ENCODE measurements around the gene SIRT1.
"Not testable (repeated sequence)": the region's sequence is repeated elsewhere in the genome, so short reads cannot be mapped to it uniquely, and the experiment has no call there.

Gene SIRT1

DNA sequence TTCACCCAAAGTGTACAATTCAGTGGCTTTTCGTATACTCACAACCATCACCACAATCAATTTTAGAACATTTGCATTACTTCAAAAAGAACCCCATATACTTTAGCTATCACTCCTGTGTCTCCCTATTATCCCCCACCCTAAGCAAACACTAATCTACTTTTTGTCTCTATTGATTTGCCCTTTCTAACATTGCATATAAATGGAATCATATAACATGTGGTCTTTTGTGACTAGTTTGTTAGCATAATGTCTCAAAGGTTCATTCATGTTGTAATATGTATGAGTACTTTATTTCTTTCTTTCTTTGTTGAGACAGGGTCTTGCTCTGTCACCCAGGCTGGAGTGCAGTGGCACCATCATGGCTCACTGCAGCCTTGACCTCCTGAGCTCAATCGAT, 25.5 kb upstream of the SIRT1 start:
- peaks cover 16% of the 10 kb centered on the region for H3K4me1 ChIP-seq
- H3K4me3 ChIP-seq: no peak overlapping the region
- no peaks in the 10 kb centered on the region for H3K27me3 ChIP-seq (ENCODE audit: low read depth)
- in situ Hi-C loops (cut with MboI; ENCODE audit: low sequenced_read_pairs): loop anchor here (10.0 kb wide), 1 partner anchor 446 kb away; no protein-coding TSS in a partner anchor
- H3K36me3 ChIP-seq (replicated peaks): no peaks in the 10 kb centered on the region
- DNase-seq (ENCODE audit: low spot score in 2 of 2): peak; percentile 35 to 94
- no peaks in the 10 kb centered on the region for H3K9me3 ChIP-seq

DNA sequence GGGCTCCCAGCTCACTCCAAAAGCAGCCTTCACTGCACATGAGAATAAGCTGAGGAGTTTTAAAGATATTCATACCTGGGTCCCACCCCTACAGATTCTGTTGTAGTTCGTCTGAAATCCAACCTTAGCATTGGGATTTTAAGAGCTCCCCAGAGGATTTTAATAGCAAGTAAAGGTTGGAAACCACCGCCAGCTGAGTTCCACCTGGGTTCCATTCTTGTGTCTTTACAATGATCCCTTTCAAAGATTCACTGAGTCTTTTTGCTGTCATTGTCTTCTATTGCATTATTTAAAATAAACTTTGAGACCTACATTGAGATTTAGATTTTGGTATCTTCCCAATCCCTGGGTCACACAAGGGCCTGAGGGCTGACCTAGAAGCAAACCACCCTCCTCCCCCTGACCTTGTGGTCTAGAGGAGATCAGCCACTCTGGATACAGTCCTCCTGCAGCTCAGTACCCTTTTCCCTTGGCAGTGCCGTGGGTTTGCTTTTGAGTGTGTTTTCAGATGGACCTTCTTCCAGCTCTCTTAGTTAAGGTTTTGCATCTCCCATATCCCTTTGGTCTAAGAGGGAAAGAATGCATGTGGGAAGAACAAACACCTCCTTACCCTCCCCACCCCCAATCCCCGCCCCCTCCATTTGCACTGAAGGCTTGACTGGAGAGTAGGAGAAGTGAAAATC, 22.6 kb upstream of the SIRT1 start:
- in situ Hi-C loops (cut with MboI; ENCODE audit: low sequenced_read_pairs): no loop called here
- peaks cover 16% of the 10 kb centered on the region for H3K4me1 ChIP-seq
- no peaks in the 10 kb centered on the region for H3K36me3 ChIP-seq (replicated peaks)
- no peak overlapping the region for H3K4me3 ChIP-seq
- DNase-seq (ENCODE audit: low spot score in 2 of 2): peak; percentile 64 to 66
- H3K9me3 ChIP-seq: no peaks in the 10 kb centered on the region
- no peaks in the 10 kb centered on the region for H3K27me3 ChIP-seq (ENCODE audit: low read depth)

DNA sequence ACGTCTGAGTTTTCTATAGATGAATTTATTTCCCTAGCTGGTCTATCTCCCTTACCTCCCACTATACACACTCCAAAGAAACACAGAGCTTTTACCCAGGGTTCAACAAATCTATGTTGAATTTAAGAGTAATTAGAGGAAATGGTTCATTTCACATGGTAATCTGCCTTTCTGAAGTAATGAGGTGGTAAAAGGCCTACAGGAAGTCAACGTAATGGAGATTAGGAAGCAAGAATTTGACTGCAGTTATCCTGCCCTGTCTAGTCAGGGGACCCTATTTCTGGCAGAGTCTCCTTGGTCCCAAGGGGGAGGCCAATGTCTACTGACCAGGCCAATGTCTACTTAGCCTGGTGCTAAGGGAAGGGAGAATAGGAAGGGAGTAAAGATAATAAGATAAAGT, 21.4 kb upstream of the SIRT1 start:
- Histone ChIP-seq H3K4me1 (peaks cover 16% of the 10 kb centered on the region), H3K27me3 (ENCODE audit: low read depth) (no peaks in the 10 kb centered on the region), H3K9me3 (no peaks in the 10 kb centered on the region), H3K36me3 (replicated peaks) (no peaks in the 10 kb centered on the region), H3K4me3 (no peak overlapping the region)
- in situ Hi-C loops (cut with MboI; ENCODE audit: low sequenced_read_pairs): no loop called here
- no peak for DNase-seq (ENCODE audit: low spot score in 2 of 2)

DNA sequence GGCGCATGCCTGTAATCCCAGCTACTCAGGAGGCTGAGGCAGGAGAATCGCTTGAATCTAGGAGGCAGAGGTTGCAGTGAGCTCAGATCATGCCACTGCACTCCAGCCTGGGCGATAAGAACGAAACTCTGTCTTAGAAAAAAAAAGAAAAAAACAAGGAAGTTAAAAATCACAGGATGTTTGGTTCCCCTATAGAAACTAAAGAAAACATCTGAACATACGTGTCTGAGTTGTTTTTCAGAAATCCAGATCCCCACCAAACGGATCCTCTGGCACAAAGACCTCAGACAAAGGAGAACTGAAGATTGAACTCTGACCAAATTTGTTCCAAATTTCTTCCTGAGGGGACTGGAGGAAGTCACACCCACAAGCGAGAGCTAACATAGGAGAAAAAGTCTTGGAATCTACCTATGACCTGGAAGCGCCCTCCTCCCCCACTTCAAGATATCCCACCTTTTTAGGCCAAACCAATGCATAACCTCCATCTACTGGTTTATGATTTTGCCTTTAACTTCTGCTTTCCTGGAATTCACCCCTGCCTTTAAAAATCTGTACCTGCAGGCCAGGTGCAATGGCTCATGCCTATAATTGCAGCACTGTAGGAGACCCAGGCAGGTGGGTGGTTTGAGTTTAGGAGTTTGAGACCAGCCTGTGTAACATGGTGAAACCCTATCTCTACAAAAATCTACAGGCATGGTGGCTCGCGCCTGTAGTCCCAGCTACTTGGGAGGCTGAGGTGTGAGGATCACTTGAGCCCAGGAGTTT, 19.7 kb upstream of the SIRT1 start:
- DNase-seq (ENCODE audit: low spot score in 2 of 2): no peak
- H3K36me3 ChIP-seq (replicated peaks): no peaks in the 10 kb centered on the region
- in situ Hi-C loops (cut with MboI; ENCODE audit: low sequenced_read_pairs): no loop called here
- H3K4me1 ChIP-seq: peaks cover 12% of the 10 kb centered on the region
- no peak overlapping the region for H3K4me3 ChIP-seq
- no peaks in the 10 kb centered on the region for H3K9me3 ChIP-seq
- H3K27me3 ChIP-seq (ENCODE audit: low read depth): no peaks in the 10 kb centered on the region

DNA sequence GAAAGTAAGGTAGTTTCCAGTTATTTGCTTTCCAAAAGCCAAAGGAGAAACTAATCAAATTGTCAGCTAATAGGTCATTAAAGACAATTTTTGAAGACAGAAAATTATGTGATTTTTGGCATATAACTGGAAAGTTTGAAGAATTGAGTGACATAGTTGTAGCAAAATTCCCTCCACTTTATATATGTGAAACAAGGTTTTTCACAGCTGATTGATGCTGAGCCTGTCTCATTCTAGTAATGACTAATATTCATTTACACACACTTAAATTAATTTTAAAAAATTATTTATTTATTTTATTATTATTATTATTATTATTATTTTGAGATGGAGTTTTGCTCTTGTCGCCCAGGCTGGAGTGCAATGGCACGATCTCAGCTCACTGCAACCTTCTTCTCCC, 16.3 kb upstream of the SIRT1 start:
- Histone ChIP-seq H3K36me3 (replicated peaks) (no peaks in the 10 kb centered on the region), H3K9me3 (no peaks in the 10 kb centered on the region), H3K4me1 (no peaks in the 10 kb centered on the region), H3K4me3 (no peak overlapping the region), H3K27me3 (ENCODE audit: low read depth) (no peaks in the 10 kb centered on the region)
- no peak for DNase-seq (ENCODE audit: low spot score in 2 of 2)
- in situ Hi-C loops (cut with MboI; ENCODE audit: low sequenced_read_pairs): no loop called here

DNA sequence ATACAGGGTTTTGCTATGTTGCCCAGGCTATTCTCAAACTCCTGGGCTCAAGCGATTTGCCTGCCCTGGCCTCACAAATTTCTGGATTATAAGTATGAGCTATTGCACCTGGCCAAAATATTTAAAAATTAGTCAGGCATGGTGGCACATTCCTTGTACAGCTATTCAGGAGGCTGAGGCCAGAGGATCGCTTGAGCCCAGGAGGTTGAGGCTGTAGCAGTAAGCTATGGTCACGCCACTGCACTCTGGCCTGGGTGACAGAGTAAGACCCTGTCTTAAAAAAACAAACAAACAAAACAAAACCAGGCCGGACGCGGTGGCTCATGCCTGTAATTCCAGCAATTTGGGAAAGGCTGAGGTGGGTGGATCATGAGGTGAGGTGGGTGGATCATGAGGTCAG, 14.5 kb upstream of the SIRT1 start:
- H3K4me3 ChIP-seq: no peak overlapping the region
- H3K9me3 ChIP-seq: no peaks in the 10 kb centered on the region
- in situ Hi-C loops (cut with MboI; ENCODE audit: low sequenced_read_pairs): no loop called here
- H3K27me3 ChIP-seq (ENCODE audit: low read depth): no peaks in the 10 kb centered on the region
- DNase-seq (ENCODE audit: low spot score in 2 of 2): no peak
- no peaks in the 10 kb centered on the region for H3K36me3 ChIP-seq (replicated peaks)
- no peaks in the 10 kb centered on the region for H3K4me1 ChIP-seq

DNA sequence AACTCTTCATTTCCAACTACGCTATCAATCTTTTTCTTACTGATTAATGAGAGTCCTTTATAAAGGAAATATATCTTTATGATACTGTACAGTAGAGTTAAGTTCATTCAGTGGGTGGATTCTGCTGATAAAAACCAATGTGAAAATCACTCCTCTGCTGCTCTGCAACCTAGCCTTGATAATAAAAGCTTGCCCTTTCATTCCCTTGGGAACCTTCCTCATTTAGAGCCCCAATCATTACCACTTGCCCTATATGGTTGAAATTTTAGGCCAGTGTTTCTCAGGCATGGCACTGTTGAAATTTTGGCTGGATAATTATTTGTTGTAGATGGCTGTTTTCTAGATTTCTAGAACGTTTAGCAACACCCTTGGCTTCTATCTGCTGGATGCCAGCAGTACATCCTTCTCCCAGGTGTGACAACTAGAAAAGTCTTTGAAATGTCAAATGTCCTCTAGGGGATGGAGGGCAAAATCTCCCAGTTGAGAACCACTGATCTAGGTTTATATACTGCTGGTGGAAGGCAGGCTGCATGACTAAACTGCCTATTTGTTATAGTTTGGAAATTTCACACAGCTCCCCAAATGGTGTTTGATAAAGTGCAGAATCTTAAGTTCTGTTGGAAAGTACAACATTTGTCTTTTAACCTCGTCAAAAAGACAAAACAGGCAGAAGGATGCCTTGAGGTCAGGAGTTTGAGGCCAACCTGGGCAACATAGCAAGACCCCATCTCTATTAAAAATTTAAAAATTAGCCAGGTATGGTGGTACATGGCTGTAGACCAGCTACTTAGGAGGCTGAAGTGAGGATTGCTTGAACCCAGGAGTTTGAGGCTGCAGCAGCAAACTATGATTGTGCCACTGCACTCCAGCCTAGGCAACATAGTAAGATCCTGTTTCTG, 8.9 kb upstream of the SIRT1 start:
- in situ Hi-C loops (cut with MboI; ENCODE audit: low sequenced_read_pairs): no loop called here
- H3K9me3 ChIP-seq: no peaks in the 10 kb centered on the region

DNA sequence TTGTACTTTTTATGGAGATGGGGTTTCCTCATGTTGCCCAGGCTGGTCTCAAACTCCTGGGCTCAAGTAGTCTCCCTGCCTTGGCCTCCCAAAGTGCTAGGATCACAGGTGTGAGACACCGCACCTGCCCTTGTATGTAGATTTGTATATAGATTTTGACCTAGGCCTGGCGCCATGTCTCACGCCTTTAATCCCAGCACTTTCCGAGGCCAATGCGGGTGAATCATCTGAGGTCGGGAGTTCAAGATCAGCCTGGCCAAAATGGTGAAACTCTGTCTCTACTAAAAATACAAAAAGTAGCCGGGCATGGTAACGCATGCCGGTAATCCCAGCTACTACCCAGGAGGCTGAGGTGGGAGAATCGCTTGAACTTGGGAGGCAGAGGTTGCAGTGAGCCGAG, 7.0 kb upstream of the SIRT1 start:
- in situ Hi-C loops (cut with MboI; ENCODE audit: low sequenced_read_pairs); DNase-seq (ENCODE audit: low spot score in 2 of 2); H3K4me1 ChIP-seq; H3K9me3 ChIP-seq; H3K27me3 ChIP-seq (ENCODE audit: low read depth); H3K36me3 ChIP-seq (replicated peaks); H3K4me3 ChIP-seq: not testable (repeated sequence)

More for the DNA sequence above, 8.9 kb upstream of the SIRT1 start:
- Histone ChIP-seq H3K36me3 (replicated peaks) (no peaks in the 10 kb centered on the region), H3K27me3 (ENCODE audit: low read depth) (no peaks in the 10 kb centered on the region), H3K4me3 (no peak overlapping the region), H3K4me1 (no peaks in the 10 kb centered on the region)
- DNase-seq (ENCODE audit: low spot score in 2 of 2): no peak

DNA sequence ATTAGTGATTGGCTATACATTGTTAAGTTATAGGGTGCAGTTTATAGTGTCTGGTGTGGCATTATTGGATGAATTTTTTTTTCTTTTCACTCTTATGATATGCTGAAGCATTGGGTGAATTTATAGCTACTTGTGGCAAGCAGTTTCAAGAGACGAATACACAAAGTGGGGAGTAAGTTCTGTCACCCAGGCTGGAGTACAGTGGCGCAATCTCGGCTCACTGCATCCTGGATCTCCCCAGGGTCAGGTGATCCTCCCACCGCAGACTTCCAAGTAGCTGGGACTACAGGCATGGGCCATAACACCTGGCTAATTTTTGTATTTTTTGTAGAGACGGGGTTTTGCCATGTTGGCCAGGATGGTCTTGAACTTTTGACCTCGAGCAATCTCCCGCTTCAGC, 6.3 kb upstream of the SIRT1 start:
- H3K4me3 ChIP-seq: no peak overlapping the region
- no peaks in the 10 kb centered on the region for H3K4me1 ChIP-seq

DNA sequence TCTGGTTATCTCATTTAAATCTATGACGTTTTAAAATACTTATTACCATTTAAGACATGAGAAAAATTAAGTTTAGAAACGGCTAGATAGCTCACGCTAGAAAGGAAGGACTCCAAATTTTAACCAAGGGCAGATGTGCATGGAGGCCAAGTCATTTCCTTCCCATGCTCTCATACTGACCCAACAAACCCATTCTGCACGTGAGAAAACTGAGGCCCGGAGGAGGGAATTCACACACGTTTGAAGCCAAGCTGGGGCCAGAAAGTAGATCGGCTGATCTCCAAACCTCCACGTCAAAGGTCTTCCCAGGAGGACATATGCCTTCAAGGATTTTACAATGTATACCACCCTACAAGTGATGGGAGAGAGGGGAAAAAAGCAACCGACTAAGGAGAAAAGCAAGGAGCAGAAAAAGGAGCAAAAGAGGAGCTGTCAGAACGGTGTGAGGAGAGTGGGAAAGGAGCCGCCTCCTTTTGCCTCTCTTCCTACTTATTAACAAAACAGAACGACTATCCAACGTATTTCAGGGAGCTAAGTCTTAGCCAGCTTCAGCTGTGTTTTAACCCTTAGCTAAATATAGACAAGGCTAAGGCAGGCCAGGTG, 645 bp upstream of the SIRT1 start:
- peak overlapping the region; percentile 83 for H3K4me3 ChIP-seq
- H3K9me3 ChIP-seq: no peaks in the 10 kb centered on the region
- peaks cover 17% of the 10 kb centered on the region for H3K36me3 ChIP-seq (replicated peaks)
- no peaks in the 10 kb centered on the region for H3K27me3 ChIP-seq (ENCODE audit: low read depth)
- DNase-seq (ENCODE audit: low spot score in 2 of 2): no peak
- peaks cover 7% of the 10 kb centered on the region for H3K4me1 ChIP-seq
- in situ Hi-C loops (cut with MboI; ENCODE audit: low sequenced_read_pairs): no loop called here

More for the DNA sequence above, 6.3 kb upstream of the SIRT1 start:
- in situ Hi-C loops (cut with MboI; ENCODE audit: low sequenced_read_pairs): no loop called here
- H3K9me3 ChIP-seq: no peaks in the 10 kb centered on the region
- H3K27me3 ChIP-seq (ENCODE audit: low read depth): no peaks in the 10 kb centered on the region
- DNase-seq (ENCODE audit: low spot score in 2 of 2): no peak
- no peaks in the 10 kb centered on the region for H3K36me3 ChIP-seq (replicated peaks)

DNA sequence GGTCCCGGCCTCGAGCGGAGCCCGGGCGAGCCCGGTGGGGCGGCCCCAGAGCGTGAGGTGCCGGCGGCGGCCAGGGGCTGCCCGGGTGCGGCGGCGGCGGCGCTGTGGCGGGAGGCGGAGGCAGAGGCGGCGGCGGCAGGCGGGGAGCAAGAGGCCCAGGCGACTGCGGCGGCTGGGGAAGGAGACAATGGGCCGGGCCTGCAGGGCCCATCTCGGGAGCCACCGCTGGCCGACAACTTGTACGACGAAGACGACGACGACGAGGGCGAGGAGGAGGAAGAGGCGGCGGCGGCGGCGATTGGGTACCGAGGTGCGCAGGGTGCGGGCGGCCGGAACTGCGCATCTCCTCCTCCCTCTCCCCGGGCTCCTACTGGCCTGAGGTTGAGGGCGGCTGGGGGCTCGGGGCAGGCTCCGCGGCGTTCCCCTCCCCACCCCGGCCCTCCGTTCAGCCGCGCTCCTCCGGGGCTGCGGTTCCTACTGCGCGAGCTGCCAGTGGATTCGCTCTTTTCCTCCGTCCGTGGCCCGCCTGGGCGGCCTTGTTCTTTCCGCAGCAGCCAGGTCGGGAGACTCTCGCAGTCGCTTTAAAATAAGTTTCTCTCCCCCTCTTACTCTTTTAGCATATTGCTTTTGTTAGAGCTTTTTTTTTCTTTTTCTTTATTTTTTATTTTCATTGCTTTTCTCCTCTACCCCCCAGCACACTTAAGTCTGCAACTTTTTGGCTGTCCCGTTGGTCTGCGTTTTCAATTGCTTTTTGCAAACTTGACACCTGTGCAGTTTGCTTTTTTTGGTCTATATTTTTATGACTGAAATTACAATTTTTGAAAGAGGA, 600 bp downstream of the SIRT1 start:
- Histone ChIP-seq H3K4me1 (peaks cover 7% of the 10 kb centered on the region), H3K27me3 (ENCODE audit: low read depth) (no peaks in the 10 kb centered on the region), H3K4me3 (peak overlapping the region; percentile 83), H3K9me3 (no peaks in the 10 kb centered on the region), H3K36me3 (replicated peaks) (peaks cover 28% of the 10 kb centered on the region)
- DNase-seq (ENCODE audit: low spot score in 2 of 2): peak; percentile 74 to 84
- in situ Hi-C loops (cut with MboI; ENCODE audit: low sequenced_read_pairs): no loop called here

DNA sequence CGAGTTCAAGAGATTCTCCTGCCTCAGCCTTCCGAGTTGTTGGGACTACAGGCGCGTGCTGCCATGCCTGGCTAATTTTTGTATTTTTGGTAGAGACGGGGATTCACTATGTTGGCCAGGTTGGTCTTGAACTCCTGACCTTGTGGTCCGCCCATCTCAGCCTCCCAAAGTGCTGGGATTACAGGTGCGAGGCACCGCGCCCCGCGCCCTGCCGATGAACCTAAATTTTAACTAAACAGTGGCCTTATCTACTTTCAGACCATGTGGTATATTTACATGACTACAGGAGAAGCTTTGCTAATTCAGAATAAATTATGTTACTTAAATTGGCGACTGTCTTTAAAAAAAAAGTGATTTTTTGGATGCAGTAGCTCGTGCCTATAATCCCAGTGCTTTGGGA, 9.2 kb downstream of the SIRT1 start:
- no peak for DNase-seq (ENCODE audit: low spot score in 2 of 2)
- in situ Hi-C loops (cut with MboI; ENCODE audit: low sequenced_read_pairs): no loop called here
- H3K4me3 ChIP-seq: no peak overlapping the region
- no peaks in the 10 kb centered on the region for H3K27me3 ChIP-seq (ENCODE audit: low read depth)
- H3K36me3 ChIP-seq (replicated peaks): peaks cover 70% of the 10 kb centered on the region
- H3K4me1 ChIP-seq: no peaks in the 10 kb centered on the region
- no peaks in the 10 kb centered on the region for H3K9me3 ChIP-seq

DNA sequence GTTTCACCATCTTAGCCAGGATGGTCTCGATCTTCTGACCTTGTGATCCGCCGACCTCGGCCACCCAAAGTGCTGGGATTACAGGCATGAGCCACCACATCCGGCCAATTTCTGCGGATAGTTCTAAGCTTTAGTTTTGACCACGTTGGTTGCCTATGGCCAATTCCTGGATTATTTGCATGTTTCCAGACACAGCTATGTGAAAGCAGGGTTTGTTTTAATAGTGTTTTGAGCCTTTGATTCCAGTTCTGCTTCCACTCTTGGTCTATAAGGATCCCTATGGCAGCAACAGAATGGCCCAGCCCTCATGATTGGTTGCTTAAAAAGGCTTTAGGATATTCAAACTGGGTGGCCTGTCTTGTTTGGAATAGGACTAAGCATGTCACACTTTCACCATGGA, 19.1 kb downstream of the SIRT1 start:
- Histone ChIP-seq H3K36me3 (replicated peaks) (peaks cover 49% of the 10 kb centered on the region), H3K4me3 (no peak overlapping the region), H3K27me3 (ENCODE audit: low read depth) (no peaks in the 10 kb centered on the region), H3K9me3 (no peaks in the 10 kb centered on the region), H3K4me1 (peaks cover 13% of the 10 kb centered on the region)
- DNase-seq (ENCODE audit: low spot score in 2 of 2): no peak
- in situ Hi-C loops (cut with MboI; ENCODE audit: low sequenced_read_pairs): no loop called here

Data from HAP-1 (cell line).